ENCODE results near the gene KRTAP10-3.

KRTAP10-3 gene

DNA sequence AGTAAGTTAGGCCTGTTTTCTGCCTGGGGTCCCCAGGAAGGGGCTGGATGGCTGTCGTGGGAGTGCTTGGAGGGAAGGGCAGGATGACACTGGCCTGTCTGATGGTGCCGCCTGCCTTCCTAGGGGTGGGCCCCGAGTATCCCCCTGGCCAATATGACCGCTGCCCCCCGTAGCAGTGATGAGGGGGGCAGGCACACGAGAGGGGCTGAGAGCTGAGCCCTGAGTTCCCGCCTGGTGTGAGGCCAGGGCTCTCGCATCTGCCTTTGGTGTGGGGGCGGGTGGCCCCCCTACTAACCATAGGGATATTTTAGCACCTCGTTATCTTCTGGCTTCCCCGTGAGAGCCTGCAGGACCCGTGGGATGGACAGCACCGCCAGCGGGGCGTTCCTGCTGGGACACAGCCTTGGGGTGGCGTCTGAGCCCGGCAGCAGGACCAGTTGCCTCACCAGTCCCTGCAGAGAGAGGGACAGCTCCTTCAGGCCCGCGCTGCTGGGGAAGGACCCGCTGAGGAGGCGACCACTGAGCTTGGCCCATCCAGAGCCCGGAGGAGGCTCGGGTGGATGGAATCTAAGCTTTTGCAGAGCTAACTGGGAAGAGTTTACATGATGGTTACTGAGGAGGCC is 29.0 kb downstream of the KRTAP10-3 start:
- TF ChIP-seq, protein P1, sequence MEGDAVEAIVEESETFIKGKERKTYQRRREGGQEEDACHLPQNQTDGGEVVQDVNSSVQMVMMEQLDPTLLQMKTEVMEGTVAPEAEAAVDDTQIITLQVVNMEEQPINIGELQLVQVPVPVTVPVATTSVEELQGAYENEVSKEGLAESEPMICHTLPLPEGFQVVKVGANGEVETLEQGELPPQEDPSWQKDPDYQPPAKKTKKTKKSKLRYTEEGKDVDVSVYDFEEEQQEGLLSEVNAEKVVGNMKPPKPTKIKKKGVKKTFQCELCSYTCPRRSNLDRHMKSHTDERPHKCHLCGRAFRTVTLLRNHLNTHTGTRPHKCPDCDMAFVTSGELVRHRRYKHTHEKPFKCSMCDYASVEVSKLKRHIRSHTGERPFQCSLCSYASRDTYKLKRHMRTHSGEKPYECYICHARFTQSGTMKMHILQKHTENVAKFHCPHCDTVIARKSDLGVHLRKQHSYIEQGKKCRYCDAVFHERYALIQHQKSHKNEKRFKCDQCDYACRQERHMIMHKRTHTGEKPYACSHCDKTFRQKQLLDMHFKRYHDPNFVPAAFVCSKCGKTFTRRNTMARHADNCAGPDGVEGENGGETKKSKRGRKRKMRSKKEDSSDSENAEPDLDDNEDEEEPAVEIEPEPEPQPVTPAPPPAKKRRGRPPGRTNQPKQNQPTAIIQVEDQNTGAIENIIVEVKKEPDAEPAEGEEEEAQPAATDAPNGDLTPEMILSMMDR (IDR thresholded peaks at IDR 0.05) = no peak
- no peak for TF ChIP-seq ZFX (IDR thresholded peaks at IDR 0.05; ENCODE audit: borderline replicate concordance)

DNA sequence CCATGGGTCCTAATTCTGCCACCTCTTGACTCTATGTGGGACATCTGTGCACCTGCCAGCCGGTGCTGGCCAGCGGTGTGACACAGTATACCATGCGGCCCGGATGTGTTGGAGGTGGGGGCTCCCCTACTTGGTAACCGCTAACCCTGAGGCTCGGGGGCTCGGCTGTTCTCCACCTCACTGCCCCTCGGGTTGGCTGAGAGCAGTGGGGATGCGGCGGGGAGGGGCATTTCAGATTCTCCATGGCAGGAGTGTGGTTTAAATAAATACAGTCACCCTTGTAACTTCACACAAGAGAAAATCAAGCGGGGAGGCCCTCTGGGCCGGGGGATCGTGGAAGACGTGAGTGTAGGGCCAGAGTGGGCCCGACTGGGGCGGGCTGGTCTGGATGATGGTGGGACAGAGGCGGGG is 29.6 kb downstream of the KRTAP10-3 start:
- H3K27ac ChIP-seq = no peak overlapping the region
- TF ChIP-seq ZFX (IDR thresholded peaks at IDR 0.05; ENCODE audit: borderline replicate concordance) = no peak
- TF ChIP-seq, protein P1 (IDR thresholded peaks at IDR 0.05) = no peak

More for the DNA sequence above, 29.0 kb downstream of the KRTAP10-3 start:
- no peak overlapping the region for H3K27ac ChIP-seq

DNA sequence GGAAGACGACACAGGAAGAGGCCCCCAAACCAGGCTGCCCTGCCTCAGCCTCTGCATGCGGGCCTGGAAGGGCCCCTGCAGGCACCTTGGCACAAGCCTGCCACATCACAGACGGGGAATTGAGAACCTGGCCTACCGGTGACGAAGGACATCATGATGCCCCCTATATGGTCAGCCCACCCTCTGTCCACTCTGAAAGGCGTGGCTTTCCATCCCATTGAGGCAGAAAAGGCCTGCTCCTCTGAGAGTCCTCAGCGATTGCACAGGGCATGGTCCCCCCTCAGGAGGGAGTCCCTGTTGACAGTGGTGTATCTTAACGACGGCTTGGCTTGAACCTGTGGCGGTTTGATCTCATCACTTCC is 30.0 kb downstream of the KRTAP10-3 start:
- H3K27ac ChIP-seq = no peak overlapping the region
- no peak for TF ChIP-seq ZFX (IDR thresholded peaks at IDR 0.05; ENCODE audit: borderline replicate concordance)
- TF ChIP-seq, protein P1 (IDR thresholded peaks at IDR 0.05) = no peak

DNA sequence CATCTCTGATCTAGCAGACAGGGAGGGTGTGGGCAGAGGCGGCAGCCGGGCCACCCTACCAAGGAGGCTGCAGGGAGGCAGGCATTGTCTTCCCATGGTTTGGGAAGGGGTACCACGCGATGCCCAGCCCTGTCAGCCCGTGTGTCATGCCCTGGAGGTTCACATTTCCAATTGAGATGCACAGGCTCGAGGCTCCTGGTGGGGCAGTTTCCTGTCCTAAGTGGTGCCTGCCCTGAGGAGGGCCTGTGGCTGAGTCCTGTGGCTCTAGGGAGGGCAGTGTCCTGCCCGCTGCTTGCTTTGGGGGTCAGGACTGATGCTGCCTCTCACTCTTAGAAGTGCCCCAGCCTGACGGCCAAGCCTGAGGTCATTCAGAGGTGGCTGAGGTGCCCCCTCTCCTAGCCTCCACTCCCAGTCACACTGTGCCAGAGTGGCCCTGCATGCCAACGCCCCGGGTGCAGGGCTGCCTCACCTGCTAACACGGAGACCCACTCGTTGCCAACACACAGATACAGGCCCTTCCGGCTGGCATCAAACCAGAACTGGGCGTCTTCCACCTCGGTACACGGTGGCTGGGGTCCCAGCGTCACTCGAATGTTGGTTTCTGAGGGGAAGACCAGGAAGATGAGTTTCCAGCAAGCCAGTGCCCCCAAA is 30.5 kb downstream of the KRTAP10-3 start:
- no peak overlapping the region for H3K27ac ChIP-seq
- TF ChIP-seq, protein P1 (IDR thresholded peaks at IDR 0.05) = no peak
- TF ChIP-seq ZFX (IDR thresholded peaks at IDR 0.05; ENCODE audit: borderline replicate concordance) = no peak

DNA sequence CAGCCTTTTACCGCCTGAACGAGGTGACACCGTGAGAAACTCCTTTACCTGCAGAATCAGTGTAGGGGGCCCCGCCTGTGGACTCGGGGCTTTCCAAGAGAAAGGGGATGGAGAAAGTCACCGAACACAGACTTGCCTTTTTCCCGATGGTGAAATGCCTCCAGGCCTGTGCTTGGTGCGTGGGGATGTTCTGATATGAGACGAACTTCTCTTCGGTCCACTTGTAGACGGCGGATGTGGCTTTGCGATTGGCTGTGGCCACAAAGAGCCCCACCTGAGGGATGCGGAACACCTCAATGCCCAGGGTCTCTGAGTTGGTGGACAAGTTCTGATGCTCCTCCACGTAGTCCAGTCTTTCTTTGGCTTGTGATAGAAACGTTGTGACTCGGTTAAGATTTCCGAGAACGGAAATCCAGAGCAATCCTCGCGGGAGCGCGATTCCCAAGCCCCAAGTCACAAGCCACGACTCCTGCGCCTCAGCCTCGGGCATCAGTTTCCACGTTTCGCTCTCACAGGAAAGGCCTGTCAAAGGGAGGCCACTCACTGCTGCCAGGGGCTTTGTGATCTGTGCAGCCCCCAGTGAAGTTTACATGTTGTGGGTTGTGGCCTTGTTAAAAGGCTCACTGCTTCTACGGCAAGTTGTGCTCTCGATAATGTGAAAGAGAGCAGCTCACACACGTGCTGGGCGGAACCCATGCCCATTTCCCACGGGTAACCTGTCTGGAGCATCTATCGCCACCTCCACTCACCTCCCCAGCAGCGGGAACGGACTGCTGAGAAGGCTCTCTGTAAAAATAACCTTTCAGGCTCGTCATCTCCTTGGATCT is 31.2 kb downstream of the KRTAP10-3 start:
- H3K27ac ChIP-seq = no peak overlapping the region
- TF ChIP-seq ZFX (IDR thresholded peaks at IDR 0.05; ENCODE audit: borderline replicate concordance) = no peak

DNA sequence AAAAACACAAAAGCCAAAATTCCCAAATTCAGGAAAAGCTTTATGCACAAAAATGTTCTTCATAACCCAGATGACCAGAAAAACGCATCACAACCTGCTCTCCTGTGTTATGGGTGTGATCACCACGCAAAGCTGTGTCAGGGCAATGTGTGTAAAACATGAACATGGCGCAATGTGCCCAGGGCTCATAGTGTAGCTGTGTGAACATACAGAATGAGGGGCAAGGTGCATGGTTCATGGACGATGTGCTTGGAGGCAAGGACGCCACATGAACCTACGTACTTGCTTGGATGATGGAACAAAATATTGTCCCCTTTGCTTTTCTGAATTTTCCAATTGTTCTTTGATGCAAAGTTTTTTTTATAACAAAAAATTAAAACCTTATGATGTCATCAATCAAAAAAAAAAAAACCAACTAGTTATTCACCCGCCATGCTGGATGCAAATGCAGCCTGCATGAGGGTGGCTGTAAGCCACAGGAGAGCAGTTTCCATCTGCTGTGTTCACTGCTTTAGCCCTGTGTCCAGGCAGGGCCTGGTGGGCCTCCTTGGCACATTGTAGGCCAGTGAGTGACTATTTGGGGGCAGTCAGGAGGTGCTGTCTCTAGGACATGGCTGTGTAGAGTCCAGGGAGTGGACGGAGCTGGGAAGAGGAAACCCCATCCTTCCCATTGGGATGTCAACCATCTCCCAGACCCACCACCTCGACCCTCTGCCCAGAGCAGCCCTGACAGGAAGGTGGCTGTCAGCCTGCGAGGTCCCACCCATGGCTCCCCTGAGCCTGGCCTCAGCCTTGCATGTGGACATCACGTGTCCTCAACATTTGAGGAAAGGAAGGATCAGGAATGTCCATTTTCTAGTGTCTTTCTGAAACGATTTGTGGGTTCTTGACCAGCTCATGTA is 32.2 kb downstream of the KRTAP10-3 start:
- TF ChIP-seq, protein P1 (IDR thresholded peaks at IDR 0.05) = no peak
- TF ChIP-seq ZFX (IDR thresholded peaks at IDR 0.05; ENCODE audit: borderline replicate concordance) = no peak
- no peak overlapping the region for H3K27ac ChIP-seq
